ENCODE results near the gene SYCP2L. TPM values are rescaled to one million over a fixed set of nuclear protein-coding genes. Genes with fewer than 3 reads are reported as not detected.
"Not testable (repeated sequence)": the region's sequence is repeated elsewhere in the genome, so short reads cannot be mapped to it uniquely, and the experiment has no call there.

The SYCP2L gene
- total RNA-seq, 2 donors from 2014 or later: 0.14 TPM; not detected in 1

GRCh38 chr6:10976571-10976970, 89.7 kb downstream of the SYCP2L start:
- H3K36me3 Mint-ChIP-seq (ENCODE audit: insufficient read depth in 2 of 2): no peaks in the 10 kb centered on the region
- ATAC-seq (replicated peaks in 1 of 2): no peak

DNA sequence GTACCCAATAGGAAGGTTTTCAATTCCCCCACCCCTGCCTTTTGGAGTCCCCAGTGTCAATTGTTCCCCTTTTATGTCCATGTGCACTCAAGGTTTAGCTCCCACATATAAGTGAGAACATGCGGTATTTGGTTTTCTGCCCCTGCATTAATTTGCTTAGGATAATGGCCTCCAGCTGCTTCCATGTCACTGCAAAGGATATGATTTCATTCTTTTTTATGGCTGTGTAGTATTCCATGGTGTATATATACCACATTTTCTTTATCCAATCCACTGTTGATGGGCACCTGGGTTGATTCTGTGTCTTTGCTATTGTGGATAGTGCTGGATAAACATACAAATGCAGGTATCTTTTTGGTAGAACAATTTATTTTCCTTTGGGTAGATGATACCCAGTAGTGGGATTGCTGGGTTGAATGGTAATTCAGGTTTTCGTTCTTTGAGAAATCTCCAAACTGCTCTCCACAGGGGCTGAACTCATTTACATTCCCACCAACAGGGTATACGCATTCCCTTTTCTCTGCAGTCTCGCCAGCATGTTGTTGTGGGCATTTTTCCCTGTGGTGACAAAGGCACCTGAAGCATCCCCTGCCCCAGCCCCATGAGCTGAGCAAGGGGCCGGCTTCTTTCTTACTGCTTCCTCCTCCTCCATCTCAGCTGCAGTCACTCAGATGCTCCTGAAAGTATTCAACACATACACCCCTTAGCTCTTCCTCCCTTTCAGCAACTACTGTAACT, 90.5 kb downstream of the SYCP2L start:
- ATAC-seq (replicated peaks in 1 of 2): no peak
- peaks cover 7% of the 10 kb centered on the region for H3K27me3 Mint-ChIP-seq (ENCODE audit: low read depth)
- no peaks in the 10 kb centered on the region for H3K9me3 Mint-ChIP-seq
- H3K36me3 Mint-ChIP-seq (ENCODE audit: insufficient read depth in 2 of 2): no peaks in the 10 kb centered on the region
- H3K4me3 Mint-ChIP-seq: no peak overlapping the region
- no peak overlapping the region for H3K27ac Mint-ChIP-seq
- DNase-seq: no peak
- H3K4me1 Mint-ChIP-seq (ENCODE audit: low read depth): no peaks in the 10 kb centered on the region

More at GRCh38 chr6:10976571-10976970, 89.7 kb downstream of the SYCP2L start:
- Mint-ChIP-seq H3K27ac (no peak overlapping the region), H3K4me3 (no peak overlapping the region), H3K4me1 (ENCODE audit: low read depth) (no peaks in the 10 kb centered on the region), H3K9me3 (no peaks in the 10 kb centered on the region), H3K27me3 (ENCODE audit: low read depth) (peaks cover 1% of the 10 kb centered on the region)
- no peak for DNase-seq

DNA sequence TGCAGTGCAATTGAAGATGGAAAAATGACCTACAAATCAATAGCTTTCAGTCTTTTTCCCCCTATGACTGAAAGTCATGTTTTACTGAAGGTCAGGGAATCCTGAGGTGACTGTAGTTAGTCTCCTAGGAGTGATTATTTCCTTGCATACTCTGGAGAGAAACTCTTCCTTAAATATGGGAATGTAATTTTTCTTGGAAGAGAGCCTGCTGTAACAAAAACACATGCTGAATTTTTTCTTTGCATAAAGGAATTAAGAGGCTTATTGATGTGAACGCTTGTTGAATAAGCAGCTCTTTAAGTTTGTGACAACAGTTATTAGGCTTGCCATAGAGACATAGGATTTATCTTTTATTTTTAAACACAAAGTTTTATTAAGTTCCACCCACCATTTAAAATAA, 92.8 kb downstream of the SYCP2L start:
- Mint-ChIP-seq H3K36me3 (ENCODE audit: insufficient read depth in 2 of 2) (no peaks in the 10 kb centered on the region), H3K27ac (no peak overlapping the region), H3K4me3 (no peak overlapping the region), H3K4me1 (ENCODE audit: low read depth) (no peaks in the 10 kb centered on the region), H3K9me3 (no peaks in the 10 kb centered on the region), H3K27me3 (ENCODE audit: low read depth) (peaks cover 7% of the 10 kb centered on the region)
- DNase-seq (no peak), ATAC-seq (replicated peaks in 1 of 2) (no peak)

- Mint-ChIP-seq H3K4me3 (no peak overlapping the region), H3K36me3 (ENCODE audit: insufficient read depth in 2 of 2) (no peaks in the 10 kb centered on the region), H3K27me3 (ENCODE audit: low read depth) (peaks cover 7% of the 10 kb centered on the region), H3K27ac (no peak overlapping the region), H3K9me3 (no peaks in the 10 kb centered on the region), H3K4me1 (ENCODE audit: low read depth) (no peaks in the 10 kb centered on the region)
- DNase-seq (no peak), ATAC-seq (replicated peaks in 1 of 2) (no peak)
Observed at GRCh38 chr6:10981409-10981808, 94.6 kb downstream of the SYCP2L start.

- H3K27ac Mint-ChIP-seq; ATAC-seq (replicated peaks in 1 of 2); H3K36me3 Mint-ChIP-seq (ENCODE audit: insufficient read depth in 2 of 2); DNase-seq; H3K4me1 Mint-ChIP-seq (ENCODE audit: low read depth); H3K4me3 Mint-ChIP-seq; H3K9me3 Mint-ChIP-seq: not testable (repeated sequence)
- peaks cover 21% of the 10 kb centered on the region for H3K27me3 Mint-ChIP-seq (ENCODE audit: low read depth)
Observed at GRCh38 chr6:10984959-10985358, 98.1 kb downstream of the SYCP2L start.

GRCh38 chr6:10989587-10989986, 102.7 kb downstream of the SYCP2L start:
- Mint-ChIP-seq H3K4me1 (ENCODE audit: low read depth) (no peaks in the 10 kb centered on the region), H3K27ac (no peak overlapping the region), H3K36me3 (ENCODE audit: insufficient read depth in 2 of 2) (no peaks in the 10 kb centered on the region), H3K4me3 (no peak overlapping the region), H3K9me3 (no peaks in the 10 kb centered on the region), H3K27me3 (ENCODE audit: low read depth) (peaks cover 13% of the 10 kb centered on the region)
- no peak for ATAC-seq (replicated peaks in 1 of 2)
- no peak for DNase-seq

DNA sequence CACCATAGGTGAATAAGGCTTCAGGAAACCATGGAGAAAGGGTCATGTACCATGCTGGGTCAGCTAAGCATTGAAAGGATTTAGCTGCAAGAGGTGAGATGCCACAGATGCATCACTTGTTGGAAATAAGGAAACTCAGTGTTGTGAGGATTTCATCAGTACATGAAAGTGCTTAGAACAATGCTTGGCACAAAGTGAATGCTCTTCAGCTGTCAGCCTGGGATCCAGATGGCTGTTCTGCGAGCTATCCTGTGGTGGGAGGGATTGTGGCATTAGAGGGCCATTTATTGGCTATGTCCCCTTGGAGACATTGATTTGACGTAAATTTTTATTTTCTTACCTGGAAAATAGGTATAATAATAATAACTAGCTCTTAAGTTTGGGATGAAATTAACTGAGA, 104.3 kb downstream of the SYCP2L start:
- H3K9me3 Mint-ChIP-seq: no peaks in the 10 kb centered on the region
- no peak overlapping the region for H3K27ac Mint-ChIP-seq
- H3K27me3 Mint-ChIP-seq (ENCODE audit: low read depth): peaks cover 13% of the 10 kb centered on the region
- ATAC-seq (replicated peaks in 1 of 2): no peak
- H3K4me1 Mint-ChIP-seq (ENCODE audit: low read depth): no peaks in the 10 kb centered on the region
- no peak for DNase-seq
- no peak overlapping the region for H3K4me3 Mint-ChIP-seq
- H3K36me3 Mint-ChIP-seq (ENCODE audit: insufficient read depth in 2 of 2): no peaks in the 10 kb centered on the region

DNA sequence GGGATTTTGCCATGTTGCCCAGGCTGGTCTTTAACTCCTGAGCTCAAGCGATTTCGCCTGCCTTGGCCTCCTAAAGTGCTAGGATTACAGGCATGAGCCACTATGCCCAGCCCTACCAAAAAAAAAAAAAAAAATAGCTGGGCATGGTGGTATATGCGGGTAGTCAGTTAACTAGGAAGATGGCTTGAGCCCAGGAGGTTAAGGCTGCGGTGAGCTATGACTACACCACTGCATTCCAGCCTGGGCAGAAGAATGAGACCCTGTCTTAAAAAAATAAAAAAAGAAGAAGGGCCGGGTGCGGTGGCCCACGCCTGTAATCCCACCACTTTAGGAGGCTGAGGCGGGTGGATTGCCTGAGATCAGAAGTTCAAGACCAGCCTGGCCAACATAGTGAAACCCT, 107.0 kb downstream of the SYCP2L start:
- H3K27ac Mint-ChIP-seq: no peak overlapping the region
- ATAC-seq (replicated peaks in 1 of 2) (no peak), DNase-seq (no peak)
- no peaks in the 10 kb centered on the region for H3K27me3 Mint-ChIP-seq (ENCODE audit: low read depth)
- no peaks in the 10 kb centered on the region for H3K36me3 Mint-ChIP-seq (ENCODE audit: insufficient read depth in 2 of 2)
- no peak overlapping the region for H3K4me3 Mint-ChIP-seq
- no peaks in the 10 kb centered on the region for H3K9me3 Mint-ChIP-seq
- no peaks in the 10 kb centered on the region for H3K4me1 Mint-ChIP-seq (ENCODE audit: low read depth)

- Mint-ChIP-seq H3K4me1 (ENCODE audit: low read depth) (no peaks in the 10 kb centered on the region), H3K4me3 (no peak overlapping the region), H3K27me3 (ENCODE audit: low read depth) (peaks cover 6% of the 10 kb centered on the region), H3K27ac (no peak overlapping the region), H3K9me3 (no peaks in the 10 kb centered on the region), H3K36me3 (ENCODE audit: insufficient read depth in 2 of 2) (no peaks in the 10 kb centered on the region)
- ATAC-seq (replicated peaks in 1 of 2) (no peak), DNase-seq (no peak)
Observed at GRCh38 chr6:10995114-10995707, 108.4 kb downstream of the SYCP2L start.

DNA sequence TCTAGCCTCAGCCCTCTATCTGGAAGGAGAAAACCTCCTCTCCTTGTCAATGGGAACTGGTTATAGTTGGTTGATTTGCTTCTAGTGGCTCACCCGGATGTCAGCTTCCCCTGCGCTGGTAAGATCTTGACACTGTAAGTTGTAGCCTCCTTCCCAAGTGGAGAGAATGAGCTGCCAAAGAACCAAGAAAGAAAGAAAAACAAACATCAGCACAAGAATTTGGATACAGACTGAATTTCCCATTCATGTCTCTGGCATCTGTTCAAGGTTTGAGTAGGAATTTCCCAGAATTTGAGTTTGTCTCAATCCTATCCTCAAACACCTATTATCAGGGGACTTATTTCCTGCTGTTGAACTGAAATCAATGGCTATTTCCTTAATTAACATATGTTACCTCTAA, 113.1 kb downstream of the SYCP2L start:
- Mint-ChIP-seq H3K4me1 (ENCODE audit: low read depth) (no peaks in the 10 kb centered on the region), H3K4me3 (no peak overlapping the region), H3K27ac (no peak overlapping the region), H3K27me3 (ENCODE audit: low read depth) (peaks cover 12% of the 10 kb centered on the region), H3K9me3 (no peaks in the 10 kb centered on the region), H3K36me3 (ENCODE audit: insufficient read depth in 2 of 2) (no peaks in the 10 kb centered on the region)
- ATAC-seq (replicated peaks in 1 of 2) (no peak), DNase-seq (no peak)

DNA sequence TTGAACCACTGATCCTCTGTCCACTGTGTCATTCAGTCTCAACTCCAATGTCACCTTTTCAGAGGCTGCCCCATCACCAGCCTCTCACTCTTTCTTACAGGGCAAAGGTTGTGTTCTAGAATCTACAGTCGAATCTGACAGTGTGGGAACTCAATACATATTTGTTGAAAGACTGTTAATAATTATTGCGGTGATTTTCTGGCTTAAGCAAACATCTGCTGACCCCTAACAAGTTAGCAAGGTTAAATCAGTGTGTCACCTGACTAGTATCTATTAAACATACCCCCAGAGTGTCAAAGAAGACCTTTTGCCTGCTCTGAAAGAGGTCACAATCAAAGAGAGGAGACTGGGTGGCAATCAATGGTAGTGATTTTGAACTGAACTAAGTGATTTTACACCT, 115.3 kb downstream of the SYCP2L start:
- ATAC-seq (replicated peaks in 1 of 2) (no peak), DNase-seq (no peak)
- Mint-ChIP-seq H3K4me3 (no peak overlapping the region), H3K9me3 (no peaks in the 10 kb centered on the region), H3K36me3 (ENCODE audit: insufficient read depth in 2 of 2) (no peaks in the 10 kb centered on the region), H3K27me3 (ENCODE audit: low read depth) (peaks cover 12% of the 10 kb centered on the region), H3K27ac (no peak overlapping the region), H3K4me1 (ENCODE audit: low read depth) (no peaks in the 10 kb centered on the region)

GRCh38 chr6:11003297-11003696, 116.4 kb downstream of the SYCP2L start:
- not testable (repeated sequence) for H3K4me1 Mint-ChIP-seq (ENCODE audit: low read depth); H3K27ac Mint-ChIP-seq; H3K9me3 Mint-ChIP-seq; DNase-seq; H3K4me3 Mint-ChIP-seq; H3K36me3 Mint-ChIP-seq (ENCODE audit: insufficient read depth in 2 of 2); ATAC-seq (replicated peaks in 1 of 2)
- H3K27me3 Mint-ChIP-seq (ENCODE audit: low read depth): peaks cover 19% of the 10 kb centered on the region

DNA sequence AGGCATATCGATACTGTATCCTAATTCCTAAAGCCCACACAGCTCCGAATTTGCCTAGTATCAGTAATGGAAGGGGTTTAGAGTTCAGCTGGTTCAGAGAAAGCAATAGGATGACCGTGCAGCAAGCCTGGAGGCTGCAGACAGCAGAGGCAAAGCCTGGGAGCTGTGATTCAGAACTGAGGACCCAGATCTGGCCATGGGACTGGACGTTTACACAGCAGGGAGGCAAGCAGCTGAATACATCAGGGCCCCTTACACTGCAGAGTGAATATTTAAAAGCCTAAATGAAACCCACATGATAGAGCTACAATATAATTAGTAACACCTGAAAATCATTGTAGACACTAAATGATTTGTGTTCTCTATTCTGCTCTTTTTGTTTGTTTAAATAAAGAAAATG, 119.2 kb downstream of the SYCP2L start:
- ATAC-seq (replicated peaks in 1 of 2): no peak
- Mint-ChIP-seq H3K36me3 (ENCODE audit: insufficient read depth in 2 of 2) (no peaks in the 10 kb centered on the region), H3K9me3 (no peaks in the 10 kb centered on the region)

More for the DNA sequence above, 119.2 kb downstream of the SYCP2L start:
- Mint-ChIP-seq H3K4me3 (no peak overlapping the region), H3K4me1 (ENCODE audit: low read depth) (no peaks in the 10 kb centered on the region), H3K27me3 (ENCODE audit: low read depth) (peaks cover 22% of the 10 kb centered on the region), H3K27ac (no peak overlapping the region)
- DNase-seq: no peak
